ENCODE results near the gene RBM19. TPM values are rescaled to one million over a fixed set of nuclear protein-coding genes. Genes with fewer than 3 reads are reported as not detected.

The RBM19 gene
- total and polyA plus RNA-seq, 2 donors (not counting 3 experiments of a cell fraction or from before 2014, with no cell fraction given) = 13.2 to 34.4 TPM

GRCh38 chr12:113815031-113815430 lies 151.1 kb downstream of the RBM19 start:
- no peaks in the 10 kb centered on the region for H3K27me3 ChIP-seq (ENCODE audit: control insufficient read depth in 2 of 2, insufficient read depth in 2 of 2, low read length in 2 of 2)
- no peaks in the 10 kb centered on the region for H3K9me3 ChIP-seq (replicated peaks; ENCODE audit: control insufficient read depth, insufficient read depth, low read length)
- intact Hi-C loops (cut with micrococcal nuclease) (no loop called here), dilution Hi-C loops (cut with MboI; ENCODE audit: extremely low pct_ligation_motif_present, low sequenced_read_pairs) (no loop called here)
- peaks cover 0 to 3% of the 10 kb centered on the region in 2 experiments for H3K36me3 ChIP-seq (ENCODE audit: control insufficient read depth in 2 of 2, extremely low read depth in 1 of 2, insufficient read depth in 2 of 2, low read length in 2 of 2)
- H3K9ac ChIP-seq (replicated peaks; ENCODE audit: extremely low read depth, insufficient read depth, low read length) = no peak overlapping the region
- FAIRE-seq (no peak), DNase-seq (ENCODE audit: low read depth, low spot score) (no peak)
- no TSS peak for BruUV-seq (replicated peaks)
- H3K4me1 ChIP-seq (ENCODE audit: control insufficient read depth, extremely low read depth, insufficient read depth, low read length) = no peaks in the 10 kb centered on the region
- ChIA-PET POLR2A (no interaction called here), CTCF (no interaction called here)
- no peak overlapping the region for H3K4me3 ChIP-seq (replicated peaks in 1 of 3; ENCODE audit: insufficient read depth in 1 of 3, low read depth in 1 of 3, low read length in 3 of 3)
- TF ChIP-seq POLR2AphosphoS5 (IDR thresholded peaks at IDR 0.05; ENCODE audit: insufficient read depth, low read depth, low read length) = no peak
- no peak for TF ChIP-seq FOS (IDR thresholded peaks at IDR 0.05; ENCODE audit: borderline replicate concordance, insufficient read depth, low read length)
- no peak for TF ChIP-seq CTCF (IDR thresholded peaks at IDR 0.05; ENCODE audit: extremely low read depth in 1 of 2, insufficient read depth in 1 of 2, low read depth in 1 of 2, low read length in 2 of 2)
- TF ChIP-seq JUN (IDR thresholded peaks at IDR 0.05; ENCODE audit: borderline replicate concordance, insufficient read depth, insufficient read length, low read depth) = no peak
- H4K20me1 ChIP-seq (replicated peaks; ENCODE audit: control insufficient read depth, extremely low read depth, insufficient read depth, low read length) = no peaks in the 10 kb centered on the region
- H3K4me2 ChIP-seq (ENCODE audit: insufficient read depth, low read length) = no peak overlapping the region
- H3K79me2 ChIP-seq (ENCODE audit: control insufficient read depth, insufficient read depth, low read length) = no peaks in the 10 kb centered on the region
- no peak overlapping the region for H3K27ac ChIP-seq (ENCODE audit: insufficient read depth, low read depth, low read length)
- no peaks in the 10 kb centered on the region for H3K9me1 ChIP-seq (replicated peaks; ENCODE audit: control insufficient read depth, extremely low read depth, insufficient read depth, low read length)
- no peak overlapping the region for H2AFZ ChIP-seq (ENCODE audit: low read depth, low read length)

GRCh38 chr12:113813229-113813541 lies 152.9 kb downstream of the RBM19 start:
- H3K4me1 ChIP-seq (ENCODE audit: control insufficient read depth, extremely low read depth, insufficient read depth, low read length) = no peaks in the 10 kb centered on the region
- dilution Hi-C loops (cut with MboI; ENCODE audit: extremely low pct_ligation_motif_present, low sequenced_read_pairs) = no loop called here
- ChIA-PET CTCF (interaction anchor here (0.7 kb wide), 1 partner anchor 395 kb away, joined by 3 read pairs; no protein-coding TSS in a partner anchor), POLR2A (no interaction called here)
- no peaks in the 10 kb centered on the region for H4K20me1 ChIP-seq (replicated peaks; ENCODE audit: control insufficient read depth, extremely low read depth, insufficient read depth, low read length)
- no TSS peak for BruUV-seq (replicated peaks)
- H3K27ac ChIP-seq (ENCODE audit: insufficient read depth, low read depth, low read length) = no peak overlapping the region
- FAIRE-seq (no peak), DNase-seq (ENCODE audit: low read depth, low spot score) (no peak)
- no peak overlapping the region for H3K9ac ChIP-seq (replicated peaks; ENCODE audit: extremely low read depth, insufficient read depth, low read length)
- TF ChIP-seq JUN (IDR thresholded peaks at IDR 0.05; ENCODE audit: borderline replicate concordance, insufficient read depth, insufficient read length, low read depth) = no peak
- TF ChIP-seq POLR2A (IDR thresholded peaks at IDR 0.05; ENCODE audit: low read depth, low read length) = no peak
- no peak for TF ChIP-seq GATA2 (IDR thresholded peaks at IDR 0.05; ENCODE audit: insufficient read depth, insufficient read length, low read depth, low read length)
- no peak for TF ChIP-seq POLR2AphosphoS5 (IDR thresholded peaks at IDR 0.05; ENCODE audit: insufficient read depth, low read depth, low read length)
- TF ChIP-seq MAX (IDR thresholded peaks at IDR 0.05; ENCODE audit: insufficient read depth, insufficient read length) = no peak
- no peak for TF ChIP-seq EZH2 (IDR thresholded peaks at IDR 0.05; ENCODE audit: borderline replicate concordance, low read depth, low read length, severe bottlenecking)
- TF ChIP-seq CTCF (IDR thresholded peaks at IDR 0.05; ENCODE audit: extremely low read depth in 1 of 2, insufficient read depth in 1 of 2, low read depth in 1 of 2, low read length in 2 of 2) = no peak
- no peak for TF ChIP-seq FOS (IDR thresholded peaks at IDR 0.05; ENCODE audit: borderline replicate concordance, insufficient read depth, low read length)
- TF ChIP-seq MYC (IDR thresholded peaks at IDR 0.05; ENCODE audit: low read depth, low read length) = no peak
- intact Hi-C loops (cut with micrococcal nuclease) = no loop called here
- no peaks in the 10 kb centered on the region for H3K9me3 ChIP-seq (replicated peaks; ENCODE audit: control insufficient read depth, insufficient read depth, low read length)
- no peak overlapping the region for H3K4me3 ChIP-seq (replicated peaks in 1 of 3; ENCODE audit: insufficient read depth in 1 of 3, low read depth in 1 of 3, low read length in 3 of 3)
- H3K36me3 ChIP-seq (ENCODE audit: control insufficient read depth in 2 of 2, extremely low read depth in 1 of 2, insufficient read depth in 2 of 2, low read length in 2 of 2) = peaks cover 0 to 3% of the 10 kb centered on the region in 2 experiments
- H3K4me2 ChIP-seq (ENCODE audit: insufficient read depth, low read length) = no peak overlapping the region
- no peaks in the 10 kb centered on the region for H3K27me3 ChIP-seq (ENCODE audit: control insufficient read depth in 2 of 2, insufficient read depth in 2 of 2, low read length in 2 of 2)
- no peaks in the 10 kb centered on the region for H3K79me2 ChIP-seq (ENCODE audit: control insufficient read depth, insufficient read depth, low read length)
- H3K9me1 ChIP-seq (replicated peaks; ENCODE audit: control insufficient read depth, extremely low read depth, insufficient read depth, low read length) = no peaks in the 10 kb centered on the region
- no peak overlapping the region for H2AFZ ChIP-seq (ENCODE audit: low read depth, low read length)

Data from endothelial cell of umbilical vein (primary cell).